ENCODE measurements around the gene ADM2. TPM values are rescaled to one million over a fixed set of nuclear protein-coding genes. Genes with fewer than 3 reads are reported as not detected.

ADM2 gene
- total RNA-seq (2021) = 6.3 to 10.9 TPM (median 7.6 TPM) in 3 replicates
- percentile 48 among the genes with signal in this experiment for Bru-seq, nascent RNA
- long read RNA-seq, experiment 1, full-length matches to known transcripts = 16 of 29 reads
- long read RNA-seq, experiment 1, partial matches to known transcripts = 0 of 29 reads
- long read RNA-seq, experiment 1, other reads (novel, unspliced or antisense) = 13 of 29 reads
- long read RNA-seq, experiment 2, full-length matches to known transcripts = 1 of 7 reads
- long read RNA-seq, experiment 2, partial matches to known transcripts = 0 of 7 reads
- long read RNA-seq, experiment 2, other reads (novel, unspliced or antisense) = 6 of 7 reads
- long read RNA-seq, experiment 3 = 0 reads

- H3K4me1 Mint-ChIP-seq = peaks cover 15% of the 10 kb centered on the region
- peak within 1 kb of the TSS; percentile 74 for H3K4me3 Mint-ChIP-seq
- no peaks in the 10 kb centered on the region for H3K36me3 Mint-ChIP-seq
- H3K27me3 Mint-ChIP-seq (ENCODE audit: low read depth) = peaks cover 36% of the 10 kb centered on the region
- H3K27ac Mint-ChIP-seq = no peak within 1 kb of the TSS; the same call in 1 of the 2 replicates
- ChIA-PET POLR2A (no interaction called here), CTCF (interaction anchor here (0.6 to 1.0 kb wide), 4 partner anchors 9 to 214 kb away, joined by 3 to 6 read pairs (median 3); partner anchors contain the start of gene SCO2)
- DNase-seq (ENCODE audit: low spot score) = peak; percentile 87
- H3K9me3 Mint-ChIP-seq = no peaks in the 10 kb centered on the region
- peak; percentile 84 for ATAC-seq
- TF ChIP-seq SOX15 (CRISPR knock-in tag; IDR thresholded peaks at IDR 0.05) = no peak
- peak; percentile 10; the same call in 1 of the 2 replicates for TF ChIP-seq E2F5 (CRISPR knock-in tag; IDR thresholded peaks at IDR 0.05)
- peak; percentile 95 for TF ChIP-seq GABPB1 (CRISPR knock-in tag; IDR thresholded peaks at IDR 0.05)
- TF ChIP-seq CREB1 (CRISPR knock-in tag; IDR thresholded peaks at IDR 0.05) = no peak
- no peak for TF ChIP-seq NFATC4 (CRISPR knock-in tag; IDR thresholded peaks at IDR 0.05)
- TF ChIP-seq RORB (CRISPR knock-in tag; IDR thresholded peaks at IDR 0.05) = no peak
- TF ChIP-seq ZNF138 (CRISPR knock-in tag; conservative IDR thresholded peaks at IDR 0.05) = 0 out of 2 replicates have a peak, but pooled peaks have one; percentile 30
- no peak for TF ChIP-seq ZBTB21 (CRISPR knock-in tag; IDR thresholded peaks at IDR 0.05; ENCODE audit: borderline replicate concordance)
- TF ChIP-seq ZBTB43 (CRISPR knock-in tag; IDR thresholded peaks at IDR 0.05) = peak; percentile 63; the same call in 1 of the 2 replicates
- no peak for TF ChIP-seq ARID4B (CRISPR knock-in tag; IDR thresholded peaks at IDR 0.05; ENCODE audit: borderline replicate concordance)
- TF ChIP-seq NR1H2 (CRISPR knock-in tag; IDR thresholded peaks at IDR 0.05) = no peak
- no peak for TF ChIP-seq HMGA2 (CRISPR knock-in tag; IDR thresholded peaks at IDR 0.05)
- 0 out of 2 replicates have a peak, but pooled peaks have one; percentile 16 for TF ChIP-seq CBFB (CRISPR knock-in tag; IDR thresholded peaks at IDR 0.05; ENCODE audit: low read depth)
- TF ChIP-seq IRF2 (CRISPR knock-in tag; IDR thresholded peaks at IDR 0.05; ENCODE audit: borderline replicate concordance, low read depth) = no peak
- no peak for TF ChIP-seq AFF4 (CRISPR knock-in tag; IDR thresholded peaks at IDR 0.05; ENCODE audit: borderline replicate concordance)
- TF ChIP-seq SP1 (CRISPR knock-in tag; conservative IDR thresholded peaks at IDR 0.05) = peak; percentile 81
- TF ChIP-seq E2F1 (CRISPR knock-in tag; IDR thresholded peaks at IDR 0.05) = 0 out of 2 replicates have a peak, but pooled peaks have one; percentile 40
- TF ChIP-seq ZNF281 (CRISPR knock-in tag; IDR thresholded peaks at IDR 0.05) = no peak
- no peak for TF ChIP-seq ESRRA (CRISPR knock-in tag; IDR thresholded peaks at IDR 0.05; ENCODE audit: borderline replicate concordance)
- no peak for TF ChIP-seq MXD4 (CRISPR knock-in tag; IDR thresholded peaks at IDR 0.05; ENCODE audit: borderline replicate concordance)
- TF ChIP-seq FOXP1 (CRISPR knock-in tag; IDR thresholded peaks at IDR 0.05; ENCODE audit: borderline replicate concordance) = no peak
- TF ChIP-seq TCF7 (CRISPR knock-in tag; IDR thresholded peaks at IDR 0.05; ENCODE audit: low read depth) = no peak
Observed at GRCh38 chr22:50481440-50482106, at the start of gene ADM2. Gene ADM2 (plus strand): TSS chr22:50481543. CDS start chr22:50481848, 305 bp downstream.
